Prostate gland (tissue), 2 donors: ENCODE data around the gene KLHL35. TPM values are rescaled to one million over a fixed set of nuclear protein-coding genes. Genes with fewer than 3 reads are reported as not detected.

Experiments
- DNase-seq: peaks from one replicate; pipeline ENCODE4 v3.0.0-alpha.2; 2019; ENCODE audit warnings: low spot score
- H3K27ac ChIP-seq, 2 donors: fragments of 200-600 bp; sonication (generic); 2 replicates each; pipeline ENCODE4 v1.5.1; 2017 to 2019
- H3K27me3 ChIP-seq: fragments of 200-600 bp; sonication (generic); replicated peaks from 2 replicates; pipeline ENCODE4 v1.5.1; 2019; ENCODE audit not compliant: insufficient read depth
- H3K36me3 ChIP-seq, 2 donors: fragments of 200-600 bp; sonication (generic); 1 replicate in 1 of 2; 2 replicates in 1 of 2; pipeline versions ENCODE4 v1.5.1 to v1.8.1; 2017 to 2019
- H3K4me1 ChIP-seq: fragments of 200-600 bp; sonication (generic); replicated peaks from 2 replicates; pipeline ENCODE4 v1.5.1; 2019
- H3K4me3 ChIP-seq, 2 donors: fragments of 200-600 bp; sonication (generic); 2 replicates each; pipeline ENCODE4 v1.5.1; 2017 to 2019
- H3K9me3 ChIP-seq: fragments of 200-600 bp; sonication (generic); 2 replicates; pipeline ENCODE4 v1.5.1; 2017
- POLR2A ChIP-seq: fragments of 450-650 bp; IDR thresholded peaks from one replicate; pipeline ENCODE4 v1.6.1; 2016; ENCODE audit warnings: antibody characterized with exemption, mild to moderate bottlenecking
- POLR2AphosphoS5 ChIP-seq: sonication (generic); formaldehyde crosslinking; IDR thresholded peaks from one replicate; pipeline ENCODE4 v1.6.1; 2017; ENCODE audit warnings: antibody characterized with exemption
- WGBS: methylation state at CpG from one replicate; pipeline ENCODE4 v1.1.5; 2018; 5-methylcytosine and 5-hydroxymethylcytosine counted together
- intact Hi-C: fragments of 100-400 bp; cut with DNase I; formaldehyde crosslinking; loops from one replicate; pipeline ENCODE4 v1.14.2; 2022
- total RNA-seq, 2 donors: library from RNA; depleted of rRNA; stranded (reverse); fragments of >200 nt; gene quantifications; one replicate each; pipeline ENCODE4 v1.1.0, GENCODE V29; 2016
- TF ChIP-seq, protein P1 (sequence below), 4 experiments: fragments of 200-600 bp in 2 of 4; fragments of 450-650 bp in 2 of 4; sonication (generic) in 2 of 4; IDR thresholded peaks; 1 replicate in 3 of 4; 2 replicates in 1 of 4; pipeline ENCODE4 v1.5.1; 2016 to 2019; ENCODE audit warnings: antibody characterized with exemption in 4 of 4, mild to moderate bottlenecking in 2 of 4, moderate library complexity in 2 of 4

KLHL35 gene, protein sequence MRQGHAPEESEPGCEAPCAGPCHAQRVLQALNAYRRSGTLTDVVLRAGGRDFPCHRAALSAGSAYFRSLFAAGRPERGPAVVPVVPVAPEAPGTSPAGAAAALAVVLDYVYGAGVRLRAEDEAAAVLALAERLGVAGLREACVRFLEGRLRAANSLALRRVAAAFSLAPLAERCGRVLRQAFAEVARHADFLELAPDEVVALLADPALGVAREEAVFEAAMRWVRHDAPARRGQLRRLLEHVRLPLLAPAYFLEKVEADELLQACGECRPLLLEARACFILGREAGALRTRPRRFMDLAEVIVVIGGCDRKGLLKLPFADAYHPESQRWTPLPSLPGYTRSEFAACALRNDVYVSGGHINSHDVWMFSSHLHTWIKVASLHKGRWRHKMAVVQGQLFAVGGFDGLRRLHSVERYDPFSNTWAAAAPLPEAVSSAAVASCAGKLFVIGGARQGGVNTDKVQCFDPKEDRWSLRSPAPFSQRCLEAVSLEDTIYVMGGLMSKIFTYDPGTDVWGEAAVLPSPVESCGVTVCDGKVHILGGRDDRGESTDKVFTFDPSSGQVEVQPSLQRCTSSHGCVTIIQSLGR
- 10 to 100 TPM in 1 of 2 donors, under 1 TPM in 1; 0.46 to 28.4 TPM for total RNA-seq

DNA sequence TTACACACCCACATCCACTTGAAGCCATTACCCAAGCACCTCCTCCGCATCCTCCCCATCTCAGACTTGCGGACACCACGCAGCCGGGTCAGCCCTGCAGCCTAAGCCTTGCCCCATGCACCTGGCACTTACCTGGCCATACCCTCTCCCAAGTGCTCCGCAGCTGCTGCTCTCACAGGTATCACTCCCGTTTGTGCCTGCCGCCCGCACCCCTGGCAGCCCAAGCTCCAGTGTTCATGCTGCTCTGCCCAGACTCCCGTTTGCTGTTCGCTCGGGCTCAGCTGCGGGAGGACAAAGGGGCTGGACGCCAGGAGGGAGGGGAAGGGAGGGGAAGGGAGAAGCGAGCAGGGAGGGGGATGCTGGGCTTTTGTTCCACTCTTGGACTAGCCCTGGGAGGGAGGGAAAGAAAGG is at the start of gene KLHL35:
KLHL35 (minus strand) TSS at position 293 of the 411 bp plus-strand sequence. CDS start 2,574 bp downstream, outside the sequence.
- 17% methylated on average over 14 of the region's 14 CpGs for WGBS
- Histone ChIP-seq H3K27ac (no peak within 1 kb of the TSS), H3K36me3 (no peaks in the 10 kb centered on the region), H3K27me3 (peaks cover 6% of the 10 kb centered on the region), H3K4me3 (no peak within 1 kb of the TSS), H3K9me3 (no peaks in the 10 kb centered on the region), H3K4me1 (peaks cover 4% of the 10 kb centered on the region)
- TF ChIP-seq POLR2A (no peak), POLR2AphosphoS5 (no peak)
- TF ChIP-seq, protein P1, sequence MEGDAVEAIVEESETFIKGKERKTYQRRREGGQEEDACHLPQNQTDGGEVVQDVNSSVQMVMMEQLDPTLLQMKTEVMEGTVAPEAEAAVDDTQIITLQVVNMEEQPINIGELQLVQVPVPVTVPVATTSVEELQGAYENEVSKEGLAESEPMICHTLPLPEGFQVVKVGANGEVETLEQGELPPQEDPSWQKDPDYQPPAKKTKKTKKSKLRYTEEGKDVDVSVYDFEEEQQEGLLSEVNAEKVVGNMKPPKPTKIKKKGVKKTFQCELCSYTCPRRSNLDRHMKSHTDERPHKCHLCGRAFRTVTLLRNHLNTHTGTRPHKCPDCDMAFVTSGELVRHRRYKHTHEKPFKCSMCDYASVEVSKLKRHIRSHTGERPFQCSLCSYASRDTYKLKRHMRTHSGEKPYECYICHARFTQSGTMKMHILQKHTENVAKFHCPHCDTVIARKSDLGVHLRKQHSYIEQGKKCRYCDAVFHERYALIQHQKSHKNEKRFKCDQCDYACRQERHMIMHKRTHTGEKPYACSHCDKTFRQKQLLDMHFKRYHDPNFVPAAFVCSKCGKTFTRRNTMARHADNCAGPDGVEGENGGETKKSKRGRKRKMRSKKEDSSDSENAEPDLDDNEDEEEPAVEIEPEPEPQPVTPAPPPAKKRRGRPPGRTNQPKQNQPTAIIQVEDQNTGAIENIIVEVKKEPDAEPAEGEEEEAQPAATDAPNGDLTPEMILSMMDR (IDR thresholded peaks at IDR 0.05), result no peak
- DNase-seq, result no peak
- intact Hi-C loops, result no loop called here

DNA sequence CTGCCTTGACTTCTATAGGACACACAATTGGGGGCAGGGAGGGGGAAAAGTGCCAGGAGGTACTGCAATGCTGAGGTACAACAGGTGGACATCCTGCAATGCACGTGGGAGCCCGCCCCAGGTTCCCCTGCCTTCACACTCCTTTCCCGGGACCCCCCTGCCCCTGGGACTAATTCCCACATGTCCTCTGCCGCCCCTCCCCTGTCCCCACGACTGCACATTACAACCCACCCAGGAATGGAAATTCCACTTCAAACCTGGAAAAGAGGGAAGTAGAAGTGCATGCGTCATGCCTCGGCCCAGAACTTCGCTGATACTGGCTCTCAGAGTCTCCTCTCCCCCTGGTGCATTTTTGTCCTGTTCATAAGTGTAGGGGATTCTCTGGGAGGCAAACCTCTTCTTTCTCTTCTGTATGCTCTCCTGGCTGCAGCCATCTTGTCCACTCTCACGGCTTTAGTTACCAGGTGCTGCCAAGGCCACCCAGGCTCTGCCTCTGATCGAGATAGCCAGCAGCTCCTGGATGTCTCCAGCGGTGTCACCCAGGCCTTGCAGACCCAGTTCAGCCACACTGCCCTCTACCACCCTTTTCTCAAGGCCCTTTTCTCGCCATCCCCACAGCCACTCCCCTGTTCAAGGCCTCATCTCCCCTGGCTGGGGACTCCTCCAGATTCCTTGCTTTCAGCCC is 49.1 kb upstream of the KLHL35 start:
- no peak overlapping the region for H3K27ac ChIP-seq
- no peaks in the 10 kb centered on the region for H3K4me1 ChIP-seq
- no peak overlapping the region for H3K4me3 ChIP-seq
- no peaks in the 10 kb centered on the region for H3K36me3 ChIP-seq
- intact Hi-C loops, result no loop called here
- TF ChIP-seq POLR2A (no peak), POLR2AphosphoS5 (no peak)
- TF ChIP-seq, protein P1 (IDR thresholded peaks at IDR 0.05), result no peak
- no peaks in the 10 kb centered on the region for H3K9me3 ChIP-seq
- H3K27me3 ChIP-seq, result no peaks in the 10 kb centered on the region
- no peak for DNase-seq
- WGBS, result 91% methylated on average over 12 of the region's 12 CpGs

DNA sequence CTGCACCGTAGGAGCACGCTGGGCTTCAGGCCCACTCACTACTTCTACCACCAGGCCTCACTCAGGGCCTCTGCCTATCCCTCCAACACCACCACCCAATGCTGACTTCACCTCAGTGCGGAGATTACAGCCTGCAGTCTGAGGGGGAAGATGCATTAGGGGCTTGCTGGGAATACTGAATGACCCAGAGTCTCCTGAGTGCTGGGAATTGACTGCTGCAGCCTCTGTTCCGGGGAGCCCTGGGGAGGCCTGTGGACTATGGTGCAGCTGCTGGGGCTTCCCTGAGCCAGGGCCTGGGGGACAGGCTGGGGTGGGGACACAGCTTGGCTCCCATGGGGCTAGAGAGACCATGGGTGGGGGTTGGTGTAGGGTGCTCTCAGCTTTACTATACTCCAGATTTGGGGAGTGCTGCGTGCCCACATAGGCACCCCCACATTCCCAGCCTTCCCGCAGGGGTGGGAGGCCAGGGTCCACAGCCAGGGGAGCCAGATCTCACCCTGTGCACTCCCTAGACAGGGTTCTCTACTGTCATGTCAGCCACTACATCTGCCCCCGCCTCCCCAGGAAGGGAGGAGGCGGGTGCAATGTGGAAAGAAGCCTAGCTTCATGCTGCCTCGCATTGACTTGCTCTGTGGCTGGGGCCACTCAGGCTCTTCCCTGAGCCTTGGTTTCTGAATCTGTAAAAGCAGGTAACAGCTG is 48.4 kb upstream of the KLHL35 start:
- Histone ChIP-seq H3K4me1 (peaks cover 6% of the 10 kb centered on the region), H3K27me3 (no peaks in the 10 kb centered on the region), H3K9me3 (no peaks in the 10 kb centered on the region), H3K4me3 (no peak overlapping the region), H3K27ac (no peak overlapping the region), H3K36me3 (no peaks in the 10 kb centered on the region)
- no peak for TF ChIP-seq POLR2AphosphoS5
- TF ChIP-seq, protein P1 (IDR thresholded peaks at IDR 0.05), result no peak
- TF ChIP-seq POLR2A, result no peak
- intact Hi-C loops, result no loop called here
- DNase-seq, result no peak
- WGBS, result 95% methylated on average over 9 of the region's 9 CpGs

DNA sequence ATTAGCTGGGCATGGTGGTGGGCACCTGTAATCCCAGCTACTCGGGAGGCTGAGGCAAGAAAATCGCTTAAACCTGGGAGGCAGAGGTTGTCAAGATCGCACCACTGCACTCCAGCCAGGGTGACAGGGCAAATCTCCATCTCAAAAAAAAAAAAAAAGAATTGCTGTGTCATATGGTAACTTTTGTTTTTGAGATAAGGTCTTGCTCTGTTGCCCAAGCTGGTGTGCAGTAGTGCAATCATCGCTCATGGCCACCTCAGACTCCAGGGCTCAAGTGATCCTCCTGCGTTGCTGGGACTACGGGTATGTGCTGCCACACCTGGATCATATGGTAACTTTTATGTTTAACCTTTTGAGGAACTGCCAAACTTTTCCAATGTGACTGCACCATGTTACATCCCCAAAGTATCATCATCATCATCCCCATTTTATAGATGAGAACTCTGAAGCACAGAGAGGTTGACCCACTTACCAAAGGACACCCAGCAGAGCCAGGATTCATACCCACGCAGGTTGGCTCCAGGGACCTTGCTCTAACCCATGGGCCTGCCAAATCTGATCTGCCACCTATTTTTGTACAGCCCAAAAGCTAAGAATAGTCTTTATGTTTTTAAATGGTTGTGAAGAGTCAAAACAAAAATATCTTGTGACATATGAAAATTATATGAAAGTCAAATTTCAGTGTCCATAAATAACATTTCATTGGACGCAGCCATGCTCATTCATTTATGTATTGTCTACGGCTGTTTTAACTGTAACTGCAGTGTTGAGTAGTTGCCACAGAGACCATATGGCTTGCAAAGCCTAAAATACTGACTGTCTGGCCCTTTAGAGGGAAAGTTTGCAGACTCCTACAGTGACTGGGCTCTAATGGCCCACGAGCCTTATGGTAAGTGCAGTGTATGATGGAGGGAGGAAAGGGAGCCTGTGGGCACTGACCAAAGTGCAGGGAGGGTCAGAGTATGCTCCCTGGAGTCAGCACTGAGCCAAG is 47.5 kb upstream of the KLHL35 start:
- H3K27me3 ChIP-seq, result no peaks in the 10 kb centered on the region
- intact Hi-C loops, result no loop called here
- H3K9me3 ChIP-seq, result no peaks in the 10 kb centered on the region
- TF ChIP-seq, protein P1 (IDR thresholded peaks at IDR 0.05), result no peak
- TF ChIP-seq POLR2AphosphoS5, result no peak
- no peak for TF ChIP-seq POLR2A
- 92% methylated on average over 10 of the region's 10 CpGs for WGBS
- H3K27ac ChIP-seq, result no peak overlapping the region
- H3K4me1 ChIP-seq, result peaks cover 9% of the 10 kb centered on the region
- H3K4me3 ChIP-seq, result no peak overlapping the region
- H3K36me3 ChIP-seq, result no peaks in the 10 kb centered on the region
- DNase-seq, result no peak
